Upper lobe of left lung (tissue), 4 donors: ENCODE measurements around the gene SMC6.

ENCODE experiments used
- CTCF ChIP-seq, 6 experiments: fragments of 450-650 bp in 4 of 6; fragments of 200-600 bp in 2 of 6; sonication (generic) in 2 of 6; IDR thresholded peaks; one replicate each; pipeline ENCODE4 v1.5.1; 2016 to 2019; ENCODE audit warnings: antibody characterized with exemption in 6 of 6
- POLR2AphosphoS5 ChIP-seq, 2 donors: sonication (generic); formaldehyde crosslinking; IDR thresholded peaks; one replicate each; pipeline ENCODE4 v1.5.1; 2017; ENCODE audit warnings: antibody characterized with exemption in 2 of 2

DNA sequence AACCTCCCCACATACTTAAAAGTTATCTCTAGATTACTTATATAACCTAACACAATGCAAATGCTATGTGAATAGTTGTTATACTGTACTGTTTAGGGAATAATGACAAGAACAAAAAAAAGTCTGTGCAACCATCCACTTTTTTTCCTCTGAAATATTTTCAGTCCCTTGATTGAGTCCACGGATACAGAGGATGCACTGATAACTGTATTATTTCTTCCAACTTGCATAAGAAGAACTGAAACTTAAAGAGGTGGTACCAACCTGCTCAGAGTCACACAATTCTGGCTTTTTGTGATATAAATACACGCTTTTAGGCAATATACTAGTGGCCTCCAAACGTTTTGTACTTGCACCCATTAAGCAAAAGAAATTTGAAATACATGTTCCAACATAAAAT lies 1.4 kb downstream of the SMC6 start:
- TF ChIP-seq CTCF (IDR thresholded peaks at IDR 0.05), result no peak
- no peak for TF ChIP-seq POLR2AphosphoS5 (IDR thresholded peaks at IDR 0.05)
